ENCODE measurements around the gene SQOR.
A peak's percentile ranks its signal among the peaks of the same experiment; 100 is the strongest.
"Not testable (repeated sequence)": the region's sequence is repeated elsewhere in the genome, so short reads cannot be mapped to it uniquely, and the experiment has no call there.

SQOR gene

DNA sequence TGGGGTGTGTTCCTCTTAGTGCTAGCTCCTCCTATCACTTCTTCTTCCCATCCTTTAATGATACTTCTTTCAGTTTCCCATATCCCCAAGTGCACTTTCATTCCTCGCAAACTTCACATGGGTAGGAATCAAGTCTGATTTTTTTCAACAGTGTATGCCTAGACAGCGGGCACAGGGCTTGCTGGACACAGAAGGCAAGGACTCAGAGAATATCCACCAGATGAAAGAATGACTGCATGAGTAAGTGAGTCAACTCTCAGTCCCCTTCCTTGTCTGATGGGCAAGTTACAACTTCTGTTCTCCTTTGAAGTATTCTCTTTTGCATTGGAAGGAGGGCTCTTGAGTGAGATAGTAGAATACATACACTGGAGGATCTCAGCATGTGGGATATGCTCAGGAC lies 3.1 kb upstream of the SQOR start:
- DNase-seq (ENCODE audit: low read depth, low spot score) = no peak

DNA sequence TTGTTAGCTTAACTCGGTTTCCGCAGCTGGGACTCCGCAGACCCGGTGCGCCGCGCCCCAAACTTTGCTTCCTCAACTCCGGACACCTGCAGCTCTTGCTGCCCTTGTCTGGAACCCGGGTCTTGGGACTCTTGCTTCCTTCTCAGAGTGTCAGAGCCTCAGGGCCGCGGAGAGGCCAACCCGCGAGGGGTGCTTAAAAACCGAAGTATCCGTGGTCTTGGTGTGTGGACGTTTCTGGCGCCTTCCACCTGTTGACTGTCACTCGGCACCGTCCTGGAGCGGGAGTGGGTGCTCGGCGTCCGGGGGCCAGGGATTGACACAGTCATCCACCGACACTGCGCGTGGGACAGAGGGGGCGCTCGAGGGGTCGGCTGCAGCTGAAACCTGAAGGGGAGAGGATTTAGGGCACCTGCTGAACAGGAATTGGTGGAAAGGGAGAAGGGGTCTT lies 386 bp downstream of the SQOR start:
- DNase-seq (ENCODE audit: low read depth, low spot score) = peak; percentile 44

DNA sequence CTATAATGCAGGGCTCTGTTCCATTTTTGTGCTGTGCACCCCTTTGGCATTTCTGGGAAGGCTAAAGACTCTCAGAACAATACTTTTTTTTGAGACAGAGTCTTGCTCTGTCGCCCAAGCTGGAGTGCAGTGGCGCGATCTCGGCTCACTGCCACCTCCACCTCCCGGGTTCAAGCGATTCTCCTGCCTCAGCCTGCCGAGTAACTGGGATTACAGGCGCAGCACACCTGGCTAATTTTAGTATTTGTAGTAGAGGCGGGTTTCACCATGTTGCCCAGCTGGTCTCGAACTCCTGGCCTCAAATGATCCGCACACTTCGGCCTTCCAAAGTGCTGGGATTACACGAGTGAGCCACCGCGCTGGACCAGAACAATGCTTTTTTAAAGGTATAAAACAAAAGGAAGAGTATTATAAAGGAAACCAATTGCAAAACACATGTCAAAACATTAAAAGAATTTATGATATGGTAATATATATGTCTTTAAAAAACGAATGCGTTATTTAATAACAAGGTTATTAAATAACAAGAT lies 999 bp downstream of the SQOR start:
- no peak for DNase-seq (ENCODE audit: low read depth, low spot score)

DNA sequence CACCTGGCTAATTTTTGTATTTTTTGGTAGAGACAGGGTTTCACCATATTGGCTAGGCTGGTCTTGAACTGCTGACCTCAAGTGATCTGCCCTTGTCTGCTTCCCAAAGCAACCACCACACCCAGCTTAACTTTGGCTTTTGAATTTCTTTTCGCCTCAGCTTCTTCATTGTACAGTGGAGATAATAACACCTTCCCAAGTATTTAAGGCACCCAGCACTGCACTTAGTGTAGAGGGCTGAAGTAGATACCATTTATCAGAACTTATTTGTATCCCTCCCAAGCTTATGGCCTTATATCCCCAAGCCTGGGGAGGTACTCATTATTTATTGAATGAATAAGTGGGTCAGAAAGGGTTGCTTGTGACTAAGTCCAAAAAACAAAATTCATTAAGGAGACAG lies 2.3 kb downstream of the SQOR start:
- no peak for DNase-seq (ENCODE audit: low read depth, low spot score)

DNA sequence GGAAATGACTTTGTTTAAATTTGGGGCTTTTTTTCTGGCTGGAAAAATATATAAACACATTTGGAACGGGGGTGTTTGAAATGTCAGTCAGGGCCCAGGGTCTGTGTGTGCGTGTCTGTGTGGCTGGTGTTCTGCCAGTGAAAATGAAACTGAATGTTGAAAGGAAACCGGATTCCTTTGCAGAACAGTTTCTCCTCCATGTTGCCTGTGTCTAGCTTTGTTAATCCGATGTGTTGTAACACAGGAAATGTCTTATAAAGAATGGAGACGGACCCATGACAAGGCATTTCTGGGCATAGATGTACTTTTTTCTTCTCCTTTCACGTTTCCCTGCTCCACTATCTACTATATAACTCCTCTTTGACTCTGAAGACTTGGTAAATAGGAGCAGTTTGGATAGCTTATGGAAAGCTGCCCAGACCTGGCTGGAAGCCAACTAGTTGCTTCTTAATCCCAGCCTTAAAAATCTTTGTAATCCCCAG lies 2.8 kb downstream of the SQOR start:
- DNase-seq (ENCODE audit: low read depth, low spot score) = peak; percentile 80

DNA sequence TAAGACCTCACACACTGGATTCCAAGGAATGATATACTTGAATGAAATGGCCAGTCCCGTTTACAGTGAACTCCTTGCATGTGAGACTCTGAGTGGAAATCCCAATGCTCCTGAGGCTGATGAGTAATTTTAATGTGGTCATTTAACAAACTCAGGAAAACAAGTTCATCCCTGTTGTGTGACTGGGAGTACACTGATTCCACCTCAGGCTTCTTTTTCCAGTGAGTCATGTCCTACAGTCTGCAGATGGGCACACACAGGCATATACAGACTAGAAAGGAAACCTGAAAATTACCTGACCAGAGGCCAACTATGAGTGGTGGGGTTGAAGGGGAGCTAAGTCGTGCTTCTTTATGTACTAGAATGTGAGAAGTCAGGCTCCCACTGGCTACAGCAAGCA lies 5.8 kb downstream of the SQOR start:
- peak; percentile 60 for DNase-seq (ENCODE audit: low read depth, low spot score)

DNA sequence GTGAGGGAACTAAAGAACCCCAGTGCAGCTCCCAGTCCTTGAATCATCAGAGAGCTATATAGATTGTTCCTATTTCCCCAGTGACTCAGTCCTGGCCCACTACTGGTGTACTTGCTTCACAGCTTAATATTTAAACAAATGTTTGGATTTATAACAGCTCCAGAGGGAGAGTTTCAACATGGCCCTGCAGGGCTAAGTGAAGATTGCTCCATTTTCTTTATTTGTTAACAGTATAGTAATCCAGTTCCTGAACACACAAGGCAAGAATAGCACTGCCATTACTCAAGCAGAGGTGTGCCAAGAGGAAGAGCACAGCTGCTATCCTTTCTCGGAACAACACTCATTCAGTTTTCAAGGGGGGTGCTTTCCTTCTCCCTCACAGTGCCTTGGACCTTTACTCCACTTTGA lies 6.5 kb downstream of the SQOR start:
- no peak for DNase-seq (ENCODE audit: low read depth, low spot score)

DNA sequence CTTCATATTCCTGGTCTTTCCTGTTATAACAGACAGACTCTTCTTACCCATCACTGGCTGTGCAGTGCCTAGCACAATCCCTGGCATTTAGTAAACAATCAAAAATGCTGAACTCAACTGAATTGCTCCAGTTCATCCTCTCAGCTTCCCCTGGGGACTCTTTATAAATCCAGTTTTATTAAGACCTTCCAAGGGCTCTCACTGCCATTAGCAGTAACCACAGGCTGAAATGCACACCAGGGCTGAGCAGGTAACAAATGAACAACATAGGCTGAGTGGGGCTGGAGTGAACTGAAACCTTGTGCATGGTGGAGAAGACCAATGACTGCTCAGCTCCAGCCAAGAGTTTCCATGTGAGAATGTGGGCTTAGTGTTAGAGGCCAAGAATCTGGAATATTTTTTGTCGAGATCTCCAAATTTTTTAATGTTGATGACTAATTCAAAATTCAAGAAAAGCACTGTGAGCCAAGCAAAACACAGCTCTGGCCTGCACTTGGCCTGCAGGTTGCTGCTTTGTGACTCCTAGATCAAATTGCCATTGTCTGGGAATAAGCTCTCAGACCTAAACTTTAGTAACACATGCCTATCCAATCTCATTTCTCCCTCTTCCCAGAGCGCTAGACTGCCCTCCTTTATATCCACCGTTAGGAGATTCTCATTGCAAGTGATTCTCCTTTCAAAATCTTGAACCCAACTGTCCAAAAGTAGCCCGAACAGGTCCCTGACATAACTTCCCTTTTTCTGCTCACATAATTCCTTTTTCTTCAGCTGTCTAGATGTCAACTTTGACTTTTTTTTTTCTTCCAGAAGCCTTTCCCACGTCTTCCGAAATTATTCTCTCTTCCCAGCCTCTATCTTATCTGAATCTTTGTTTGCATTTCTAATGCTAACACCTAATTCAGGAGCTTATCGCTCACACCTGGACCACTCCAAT lies 7.4 kb downstream of the SQOR start:
- DNase-seq (ENCODE audit: low read depth, low spot score) = peak; percentile 69

DNA sequence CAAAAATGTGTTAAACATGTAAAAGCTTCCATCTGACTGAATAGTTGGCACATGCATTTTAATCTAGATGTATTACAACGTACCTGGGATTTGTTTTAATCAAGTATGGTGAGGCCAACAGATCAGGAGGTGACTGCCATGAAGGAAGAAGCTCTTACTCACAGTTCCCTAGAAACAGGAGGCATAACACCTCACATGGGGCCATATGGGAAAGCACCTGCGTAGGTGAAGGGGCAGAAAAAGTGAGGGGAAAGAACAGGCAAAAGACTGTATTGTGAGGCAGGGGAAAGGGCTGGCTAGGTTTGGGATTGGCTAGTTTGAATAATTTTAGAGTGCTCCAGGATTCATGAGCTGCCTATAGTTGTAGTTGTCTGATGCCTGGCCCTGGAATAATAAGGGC lies 9.6 kb downstream of the SQOR start:
- DNase-seq (ENCODE audit: low read depth, low spot score) = no peak

DNA sequence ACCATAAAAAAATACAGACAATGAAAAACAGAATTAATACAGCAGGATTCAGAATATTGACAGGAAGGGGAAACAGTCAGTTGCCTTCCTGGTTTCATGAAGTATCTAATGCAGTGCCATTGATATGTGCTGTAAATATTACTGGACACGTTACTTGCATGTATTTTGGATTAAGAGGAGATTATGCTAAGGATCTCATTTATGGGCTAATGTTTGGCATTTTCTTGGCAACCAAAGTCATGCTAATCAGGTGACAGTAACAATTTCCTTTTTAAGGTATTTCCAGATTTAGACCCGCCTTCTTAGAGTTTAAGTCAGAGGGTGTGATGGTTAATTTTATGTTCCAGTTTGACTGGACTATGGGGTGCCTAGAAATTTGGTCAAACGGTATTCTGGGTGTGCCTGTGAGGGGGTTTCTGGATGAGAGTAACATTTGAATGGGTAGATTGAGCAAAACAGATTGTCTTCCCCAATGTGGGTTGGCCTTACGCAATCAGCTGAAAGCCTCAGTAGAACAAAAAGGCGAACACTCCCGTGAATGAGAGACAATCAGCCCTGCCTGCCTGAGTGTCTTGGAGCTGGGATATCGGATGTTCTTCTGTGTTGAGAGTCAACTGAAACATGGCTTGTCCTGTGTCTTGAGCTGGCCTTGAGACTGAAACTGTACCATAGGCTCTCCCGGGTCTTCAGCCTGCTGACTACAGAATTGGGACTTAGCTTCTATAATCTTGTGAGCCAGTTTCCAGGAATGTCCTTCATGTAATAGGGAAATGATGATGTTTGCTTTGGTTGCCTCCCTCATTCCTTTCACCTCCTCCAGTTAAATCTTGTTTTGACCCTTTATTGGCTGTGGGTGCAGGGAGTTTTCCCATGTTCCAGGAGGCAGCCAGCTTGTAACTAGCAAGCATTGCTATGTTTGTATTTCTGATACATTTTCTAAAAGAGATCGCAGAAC lies 10.5 kb downstream of the SQOR start:
- DNase-seq (ENCODE audit: low read depth, low spot score) = peak; percentile 35

DNA sequence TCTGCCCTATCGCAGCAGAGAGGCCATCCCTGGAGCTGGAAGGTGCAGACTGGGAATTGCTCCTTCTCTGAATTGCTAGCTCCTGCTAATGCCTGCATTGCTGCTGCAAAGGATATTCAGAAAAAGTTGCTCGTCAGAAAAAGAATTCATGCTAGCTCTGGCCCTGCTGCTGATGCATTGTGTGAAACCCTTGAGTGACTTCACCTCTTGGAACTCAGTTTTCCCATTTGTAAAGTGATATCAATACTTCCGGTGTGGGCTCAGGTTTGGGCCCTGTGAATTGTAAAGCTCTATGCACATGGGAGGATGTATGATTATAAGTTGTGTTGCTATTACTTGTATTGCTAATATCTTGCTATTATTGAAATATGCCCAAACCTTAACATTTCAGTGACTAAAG lies 11.4 kb downstream of the SQOR start:
- DNase-seq (ENCODE audit: low read depth, low spot score) = no peak

DNA sequence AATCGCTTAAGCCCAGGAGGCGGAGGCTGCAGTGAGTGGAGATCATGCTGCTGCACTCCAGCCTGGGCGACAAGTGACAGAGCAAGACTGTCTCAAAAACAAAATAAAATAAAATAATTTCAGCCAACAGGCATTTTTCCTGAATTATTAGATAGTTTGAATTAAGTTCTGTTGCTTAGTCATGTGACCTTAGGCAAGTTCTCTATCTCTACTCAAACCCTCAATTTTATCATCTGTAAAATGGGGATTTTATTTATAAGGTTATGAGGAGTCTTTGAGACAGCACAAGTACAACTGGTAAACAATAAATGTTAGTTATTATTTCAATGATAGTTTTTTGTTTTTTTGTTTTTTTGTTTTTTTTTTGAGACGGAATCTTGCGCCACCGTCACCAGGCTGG lies 13.0 kb downstream of the SQOR start:
- no peak for DNase-seq (ENCODE audit: low read depth, low spot score)

DNA sequence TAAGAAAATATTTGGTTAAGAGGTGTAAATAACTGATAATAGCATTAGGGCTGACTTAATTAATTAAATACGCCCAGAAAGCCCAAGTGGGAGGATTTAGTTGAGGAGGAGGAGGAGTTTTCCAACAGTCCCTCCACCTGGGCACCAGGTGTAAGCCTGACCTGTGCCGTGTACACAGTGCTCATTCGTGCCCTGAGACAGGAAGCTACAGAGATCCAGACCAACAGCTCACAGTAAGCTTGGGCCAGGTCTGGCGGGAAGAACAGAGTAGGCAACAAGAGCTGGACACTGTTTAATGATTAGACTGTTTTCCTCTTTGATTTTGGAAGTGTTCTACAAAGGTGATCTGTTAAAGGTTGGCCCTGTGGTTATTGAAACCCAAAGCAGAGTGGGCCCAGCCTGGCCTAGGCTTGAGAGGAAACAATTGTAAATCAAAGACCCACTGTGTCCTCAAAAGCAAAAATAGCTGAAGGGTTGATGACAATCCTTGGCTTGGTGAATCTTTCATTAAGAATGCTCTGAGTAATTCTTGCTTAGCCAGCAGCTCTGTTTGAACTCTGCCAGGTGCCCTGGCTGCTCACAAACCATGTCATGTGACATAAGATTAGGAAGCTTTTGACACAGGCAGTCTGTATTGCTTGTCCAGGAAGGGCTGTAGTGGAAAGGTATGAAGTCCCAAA lies 13.8 kb downstream of the SQOR start:
- DNase-seq (ENCODE audit: low read depth, low spot score) = peak; percentile 30

DNA sequence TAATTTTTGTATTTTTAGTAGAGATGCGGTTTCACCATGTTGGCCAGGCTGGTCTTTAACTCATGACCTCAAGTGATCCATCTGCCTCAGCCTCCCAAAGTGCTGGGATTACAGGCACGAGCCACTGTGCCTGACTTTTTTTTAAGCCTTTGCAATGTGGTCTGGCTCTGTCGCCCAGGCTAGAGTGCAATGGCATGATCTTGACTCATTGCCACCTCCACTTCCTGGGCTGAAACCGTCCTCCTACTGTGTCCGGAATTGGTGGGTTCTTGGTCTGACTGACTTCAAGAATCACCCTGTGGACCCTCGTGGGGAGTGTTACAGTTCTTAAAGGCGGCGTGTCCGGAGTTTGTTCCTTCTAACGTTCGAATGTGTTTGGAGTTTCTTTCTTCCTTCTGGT lies 15.2 kb downstream of the SQOR start:
- DNase-seq (ENCODE audit: low read depth, low spot score) = not testable (repeated sequence)

DNA sequence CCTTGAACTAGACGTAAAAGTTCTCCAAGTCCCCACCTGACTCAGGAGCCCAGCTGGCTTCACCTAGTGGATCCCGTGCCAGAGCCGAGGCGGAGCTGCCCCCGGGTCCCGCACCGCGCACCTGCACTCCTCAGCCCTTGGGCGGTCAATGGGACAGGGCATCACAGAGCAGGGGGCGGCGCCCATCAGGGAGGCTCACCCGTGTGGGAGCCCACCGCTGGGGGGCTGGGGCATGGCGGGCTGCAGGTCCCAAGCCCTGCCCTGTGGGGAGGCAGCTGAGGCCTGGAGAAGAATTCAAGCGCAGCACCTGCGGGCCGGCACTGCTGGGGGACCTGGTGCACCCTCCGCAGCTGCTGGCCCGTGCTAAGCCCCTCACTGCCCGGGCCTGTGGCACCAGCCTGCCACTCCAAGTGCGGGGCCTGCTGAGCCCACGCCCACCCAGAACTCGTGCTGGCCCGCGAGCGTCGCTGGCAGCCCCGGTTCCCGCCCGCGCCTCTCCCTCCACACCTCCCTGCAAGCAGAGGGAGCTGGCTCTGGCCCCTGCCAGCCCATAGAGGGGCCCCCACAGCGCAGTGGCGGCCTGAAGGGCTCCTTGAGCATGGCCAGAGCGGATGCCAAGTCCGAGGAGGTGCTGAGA lies 16.2 kb downstream of the SQOR start:
- DNase-seq (ENCODE audit: low read depth, low spot score) = no peak

DNA sequence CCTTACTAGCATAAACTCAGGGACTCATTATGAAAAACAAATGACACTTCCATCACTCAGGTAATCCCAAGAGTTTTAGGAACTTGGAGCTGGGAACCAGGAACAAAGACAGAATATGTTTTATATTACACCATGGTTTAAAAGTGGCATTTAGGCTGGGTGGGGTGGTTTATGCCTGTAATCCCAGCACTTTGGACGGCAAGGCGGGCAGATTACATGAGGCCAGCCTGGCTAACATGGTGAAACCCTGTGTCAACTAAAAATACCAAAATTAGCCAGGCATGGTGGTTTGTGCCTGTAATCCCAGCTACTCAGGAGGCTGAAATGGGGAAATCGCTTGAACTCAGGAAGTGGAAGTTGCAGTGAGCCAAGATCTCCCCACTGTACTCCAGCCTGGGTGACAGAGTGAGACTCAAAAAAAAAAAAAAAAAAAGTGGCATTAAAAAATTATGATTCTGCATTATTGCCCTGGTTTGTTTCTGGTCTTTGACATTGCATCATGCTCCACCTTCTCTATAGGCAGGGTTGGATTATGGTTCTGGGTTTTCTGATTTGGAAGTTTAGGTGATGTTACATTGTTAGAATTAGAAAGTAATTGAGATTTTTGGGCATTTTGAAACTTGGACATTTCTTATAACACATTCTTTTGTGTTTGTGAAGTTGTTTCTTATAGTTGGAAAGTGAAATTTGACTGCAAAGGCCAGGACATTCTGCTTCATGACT lies 19.0 kb downstream of the SQOR start:
- no peak for DNase-seq (ENCODE audit: low read depth, low spot score)

DNA sequence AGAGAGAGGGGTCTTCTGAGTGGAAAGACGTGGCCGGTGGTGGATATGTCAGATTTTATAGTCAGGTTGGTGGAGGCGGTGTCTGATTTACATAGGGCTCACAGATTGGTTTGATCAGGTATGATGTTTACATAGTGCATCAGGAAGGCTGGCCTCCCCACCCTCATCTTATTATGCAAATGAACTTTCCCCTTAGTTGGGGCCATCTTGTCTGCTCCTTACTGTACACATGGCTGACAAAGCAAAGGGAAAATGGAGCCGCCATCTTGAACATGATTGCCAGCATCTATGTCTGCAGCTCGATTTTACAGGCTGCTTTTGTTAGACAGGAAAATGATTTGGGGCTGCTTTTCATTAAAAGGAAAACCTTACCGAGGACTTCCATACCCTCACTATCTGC lies 19.9 kb downstream of the SQOR start:
- DNase-seq (ENCODE audit: low read depth, low spot score) = no peak

DNA sequence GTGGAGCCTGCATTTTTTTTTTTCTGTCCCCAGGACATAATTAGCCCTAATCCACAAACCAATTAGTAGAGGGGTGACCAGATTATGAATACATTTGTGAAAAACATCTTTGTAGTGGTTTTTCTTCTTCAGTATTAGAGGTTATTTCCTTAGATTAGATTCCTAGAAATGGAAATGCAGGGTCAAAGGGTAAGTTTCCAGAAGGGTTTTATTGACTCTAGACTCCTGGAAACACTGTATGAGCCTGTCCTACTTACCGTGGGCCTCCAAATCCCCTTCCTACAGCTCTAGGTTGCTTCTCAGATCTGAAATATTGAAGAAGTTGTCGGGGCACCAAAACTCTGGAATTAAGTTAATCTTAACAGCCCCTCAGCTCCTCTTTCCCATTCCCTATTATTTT lies 22.4 kb downstream of the SQOR start:
- DNase-seq (ENCODE audit: low read depth, low spot score) = no peak

DNA sequence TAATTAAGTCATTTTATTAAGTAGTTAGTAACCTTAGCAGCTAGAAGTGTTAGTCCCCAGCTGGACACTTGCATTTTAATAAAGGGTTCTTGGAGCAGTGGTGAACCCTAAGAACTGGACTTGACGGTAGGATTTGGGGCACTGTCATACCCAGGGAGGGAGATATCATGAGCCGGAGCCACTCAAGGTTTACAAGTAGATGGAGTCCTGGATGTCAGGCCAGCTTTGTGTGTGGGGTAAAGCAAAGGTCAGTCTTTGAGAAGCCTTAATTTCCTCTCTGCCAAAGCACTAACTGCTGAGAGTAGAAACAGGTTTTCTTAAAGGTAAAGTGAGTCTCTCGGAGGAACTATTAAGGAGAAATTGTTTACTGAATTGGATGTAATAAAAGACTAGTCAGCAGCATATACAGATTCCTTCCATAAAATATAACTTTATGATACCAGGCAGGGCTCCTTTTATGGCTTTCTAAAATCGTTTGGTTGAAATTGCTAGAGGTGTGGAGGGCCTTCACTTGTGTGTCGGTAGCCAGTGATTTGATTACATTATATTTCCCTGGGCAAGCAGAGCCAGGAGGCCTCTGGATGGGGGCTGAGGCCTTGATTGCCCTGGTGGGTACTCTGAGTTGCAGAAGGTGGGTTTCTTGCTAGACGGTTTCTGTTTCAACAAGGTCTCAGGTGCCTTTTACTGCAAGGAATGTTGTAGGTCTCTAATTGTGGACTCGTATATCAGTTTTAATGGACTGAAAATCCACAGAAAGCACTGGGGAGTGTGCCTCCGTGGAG lies 23.1 kb downstream of the SQOR start:
- DNase-seq (ENCODE audit: low read depth, low spot score) = no peak

All from astrocyte of the hippocampus (primary cell).